T-helper 2 cell treated with Interferon-gamma antibody and Interleukin-4, amounts not matched to agents 5 μg/mL and 100 μg/mL, for 36 hours (primary cell): ENCODE data around the gene ZNF117.
"Not testable (repeated sequence)": the region's sequence is repeated elsewhere in the genome, so short reads cannot be mapped to it uniquely, and the experiment has no call there.

Experiments used
- DNase-seq: peaks from one replicate; pipeline ENCODE4 v3.0.0; 2021; ENCODE audit warnings: low spot score
- H3K27ac Mint-ChIP-seq: one replicate; pipeline ENCODE4 v1.8.0; 2021; ENCODE audit warnings: mild to moderate bottlenecking, mixed read lengths
- H3K27me3 Mint-ChIP-seq: one replicate; pipeline ENCODE4 v1.8.0; 2021; ENCODE audit warnings: low read depth, mixed read lengths
- H3K36me3 Mint-ChIP-seq: one replicate; pipeline ENCODE4 v1.8.0; 2021; ENCODE audit warnings: low read depth, mixed read lengths
- H3K4me1 Mint-ChIP-seq: one replicate; pipeline ENCODE4 v1.8.0; 2021; ENCODE audit warnings: low read depth, mixed read lengths
- H3K4me3 Mint-ChIP-seq: one replicate; pipeline ENCODE4 v1.8.0; 2022; ENCODE audit warnings: mild to moderate bottlenecking, moderate library complexity, mixed read lengths
- H3K9me3 Mint-ChIP-seq: one replicate; pipeline ENCODE4 v1.8.0; 2021; ENCODE audit warnings: mixed read lengths

Gene ZNF117

DNA sequence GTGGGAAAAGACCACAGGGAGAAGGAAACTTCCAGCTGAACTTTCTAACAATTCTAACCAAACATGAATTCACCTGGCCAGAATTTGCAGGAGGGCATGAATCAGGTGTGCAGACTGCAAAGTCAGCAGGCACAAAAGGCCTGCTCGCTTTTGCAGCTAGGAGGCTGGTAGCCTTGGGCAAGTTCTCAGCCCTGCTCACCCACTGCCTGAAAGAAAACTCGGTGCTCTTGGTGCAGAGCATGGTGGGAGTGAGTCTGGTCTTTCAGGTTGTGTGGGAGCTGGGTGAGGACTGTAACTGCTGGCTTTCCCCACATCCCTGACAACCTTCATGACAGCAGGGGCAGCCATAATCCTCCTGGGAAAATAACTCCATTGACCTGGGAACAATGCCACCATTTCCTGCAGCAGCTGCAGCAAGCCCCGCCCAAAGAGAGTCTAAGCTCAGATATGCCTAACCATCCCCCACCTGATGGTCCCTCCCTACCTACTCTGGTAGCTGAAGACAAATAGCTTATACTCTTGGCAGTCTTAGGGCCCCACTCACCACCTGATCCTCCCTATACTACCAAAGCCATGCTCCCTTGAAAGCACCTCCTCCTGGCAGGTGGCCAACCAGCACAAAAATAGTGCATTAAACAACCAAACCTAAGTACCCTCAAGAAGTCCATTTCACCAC lies 31.6 kb downstream of the ZNF117 start:
- Mint-ChIP-seq H3K36me3 (no peaks in the 10 kb centered on the region), H3K27ac (no peak overlapping the region), H3K4me1 (no peaks in the 10 kb centered on the region), H3K4me3 (no peak overlapping the region), H3K9me3 (peaks cover 20% of the 10 kb centered on the region), H3K27me3 (no peaks in the 10 kb centered on the region)
- no peak for DNase-seq

DNA sequence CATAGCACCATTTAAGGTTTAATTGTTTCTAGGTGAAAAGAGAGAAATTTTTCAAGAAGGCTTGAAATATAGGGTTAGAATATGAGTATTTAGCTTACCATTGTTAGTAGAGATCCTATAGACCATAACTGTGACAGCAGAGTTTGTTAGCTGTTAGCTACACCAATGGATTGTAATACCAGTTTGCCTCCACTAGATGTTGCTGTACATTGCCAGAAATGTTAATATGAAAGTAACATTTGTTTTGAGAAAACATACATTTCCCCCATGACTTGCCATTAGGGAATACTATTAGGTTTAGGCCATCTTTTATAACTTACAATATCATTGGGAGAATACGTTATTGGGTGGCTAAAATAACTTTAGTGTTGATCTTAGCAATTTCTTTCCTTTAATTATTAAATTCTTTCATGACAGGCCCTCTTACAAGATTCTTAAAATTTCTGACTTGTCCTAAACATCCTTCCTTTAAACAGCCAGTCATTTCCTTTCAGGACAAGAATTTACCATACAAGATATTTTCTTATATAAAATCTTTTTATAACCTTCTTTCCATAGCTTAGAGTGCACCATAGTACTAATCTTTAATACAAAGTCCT lies 39.5 kb downstream of the ZNF117 start:
- no peaks in the 10 kb centered on the region for H3K4me1 Mint-ChIP-seq
- H3K4me3 Mint-ChIP-seq = no peak overlapping the region
- H3K9me3 Mint-ChIP-seq = peaks cover 2% of the 10 kb centered on the region
- no peaks in the 10 kb centered on the region for H3K36me3 Mint-ChIP-seq
- no peak overlapping the region for H3K27ac Mint-ChIP-seq
- no peak for DNase-seq
- peaks cover 27% of the 10 kb centered on the region for H3K27me3 Mint-ChIP-seq

DNA sequence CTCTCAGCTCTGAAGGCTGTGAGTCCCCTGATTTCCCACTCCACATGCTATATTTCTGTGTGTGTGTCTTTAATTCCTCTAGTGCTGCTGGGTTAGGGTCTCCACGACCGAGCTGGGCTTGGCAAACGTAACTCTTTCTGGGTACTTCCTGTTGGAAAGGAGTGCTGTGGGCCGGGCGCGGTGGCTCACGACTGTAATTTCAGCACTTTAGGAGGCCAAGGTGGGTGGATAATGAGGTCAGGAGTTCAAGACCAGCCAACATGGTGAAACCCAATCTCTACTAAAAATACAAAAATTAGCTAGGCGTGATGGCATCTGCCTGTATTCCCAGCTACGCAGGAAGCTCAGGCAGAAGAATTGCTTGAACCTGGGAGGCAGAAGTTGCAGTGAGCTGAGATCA lies 40.2 kb downstream of the ZNF117 start:
- not testable (repeated sequence) for DNase-seq, H3K27ac Mint-ChIP-seq, H3K36me3 Mint-ChIP-seq, H3K9me3 Mint-ChIP-seq, H3K4me3 Mint-ChIP-seq, H3K4me1 Mint-ChIP-seq
- H3K27me3 Mint-ChIP-seq = peaks cover 32% of the 10 kb centered on the region

DNA sequence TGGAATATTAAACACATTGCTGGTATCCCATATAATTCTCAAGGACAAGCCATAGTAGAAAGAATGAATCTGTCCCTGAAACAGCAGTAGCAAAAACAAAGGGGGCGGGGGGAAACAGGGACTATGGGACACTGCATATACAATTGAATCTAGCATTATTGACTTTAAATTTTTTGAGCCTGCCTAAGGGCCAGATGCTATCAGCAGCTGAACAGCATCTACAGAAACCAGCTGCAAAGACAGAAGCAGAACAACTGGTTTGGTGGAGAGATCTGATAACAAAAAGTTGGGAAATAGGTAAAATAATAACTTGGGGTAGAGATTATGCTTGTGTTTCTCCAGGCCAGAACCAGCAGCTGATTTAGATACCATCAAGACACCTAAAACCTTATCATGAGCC lies 42.1 kb downstream of the ZNF117 start:
- peaks cover 32% of the 10 kb centered on the region for H3K27me3 Mint-ChIP-seq
- not testable (repeated sequence) for DNase-seq, H3K27ac Mint-ChIP-seq, H3K4me3 Mint-ChIP-seq, H3K4me1 Mint-ChIP-seq, H3K36me3 Mint-ChIP-seq, H3K9me3 Mint-ChIP-seq

GRCh38 chr7:64947252-64948000 lies 43.4 kb downstream of the ZNF117 start:
- no peak overlapping the region for H3K4me3 Mint-ChIP-seq
- no peaks in the 10 kb centered on the region for H3K36me3 Mint-ChIP-seq
- no peak for DNase-seq
- H3K4me1 Mint-ChIP-seq = no peaks in the 10 kb centered on the region
- no peak overlapping the region for H3K27ac Mint-ChIP-seq
- H3K27me3 Mint-ChIP-seq = peaks cover 32% of the 10 kb centered on the region
- no peaks in the 10 kb centered on the region for H3K9me3 Mint-ChIP-seq

DNA sequence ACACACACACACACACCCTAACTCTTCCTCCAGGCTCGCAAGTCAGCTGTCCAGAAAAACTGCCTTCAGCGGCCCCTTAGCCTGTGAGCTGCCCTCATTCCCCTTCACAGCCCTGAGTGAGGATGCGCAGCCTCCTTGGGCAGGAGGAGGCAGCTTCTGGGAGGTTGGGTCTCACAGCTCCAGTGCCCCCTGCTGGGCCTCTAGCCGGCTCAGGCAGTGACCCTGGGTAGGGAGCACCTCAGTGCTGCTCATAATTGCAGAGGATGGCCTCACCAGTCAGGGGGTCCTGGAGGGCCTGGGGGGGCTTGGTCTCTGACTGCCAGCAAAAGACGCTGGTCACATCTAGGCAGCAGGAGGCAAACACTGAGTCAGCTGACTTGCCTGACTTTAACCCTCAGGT lies 44.1 kb downstream of the ZNF117 start:
- H3K36me3 Mint-ChIP-seq = no peaks in the 10 kb centered on the region
- H3K9me3 Mint-ChIP-seq = no peaks in the 10 kb centered on the region
- no peak overlapping the region for H3K27ac Mint-ChIP-seq
- no peaks in the 10 kb centered on the region for H3K4me1 Mint-ChIP-seq
- H3K4me3 Mint-ChIP-seq = no peak overlapping the region
- DNase-seq = no peak
- H3K27me3 Mint-ChIP-seq = peaks cover 32% of the 10 kb centered on the region

DNA sequence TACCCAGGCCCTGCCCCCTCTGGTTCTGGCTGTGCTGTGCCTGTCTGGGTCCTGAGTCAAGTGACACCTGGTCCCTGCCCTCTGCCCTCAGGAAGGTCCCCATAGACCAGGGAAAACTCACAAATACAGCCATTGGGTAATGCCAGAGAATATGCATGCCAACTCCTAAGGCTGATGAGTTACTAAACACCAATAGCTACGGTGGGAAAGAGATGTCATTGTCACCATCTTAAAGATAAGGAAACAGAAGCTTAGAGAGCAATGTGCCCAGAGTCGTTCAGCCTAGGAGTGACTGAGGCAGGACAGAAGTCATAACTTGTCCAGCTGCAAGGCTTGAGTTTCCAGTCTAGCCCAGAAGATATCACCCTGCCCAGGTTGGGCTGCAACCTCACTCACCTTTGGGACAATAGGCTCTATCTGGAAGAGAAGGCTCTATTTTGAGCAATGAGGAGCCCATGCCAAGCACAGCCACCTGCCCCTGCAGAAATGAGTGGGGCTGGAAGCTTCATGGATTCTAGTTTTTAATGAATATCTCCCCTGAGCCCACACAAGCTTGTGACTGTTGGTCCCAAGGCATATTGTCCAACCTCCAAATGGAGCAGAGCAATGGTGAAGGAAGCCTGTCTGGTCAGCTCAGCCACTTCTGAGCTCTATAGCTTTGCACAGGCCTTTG lies 45.2 kb downstream of the ZNF117 start:
- peaks cover 28% of the 10 kb centered on the region for H3K27me3 Mint-ChIP-seq
- no peaks in the 10 kb centered on the region for H3K9me3 Mint-ChIP-seq
- H3K36me3 Mint-ChIP-seq = no peaks in the 10 kb centered on the region
- H3K27ac Mint-ChIP-seq = no peak overlapping the region
- H3K4me1 Mint-ChIP-seq = no peaks in the 10 kb centered on the region
- DNase-seq = no peak
- H3K4me3 Mint-ChIP-seq = no peak overlapping the region

GRCh38 chr7:64944667-64945502 lies 46.0 kb downstream of the ZNF117 start:
- not testable (repeated sequence) for H3K4me3 Mint-ChIP-seq

GRCh38 chr7:64940021-64940420 lies 50.8 kb downstream of the ZNF117 start:
- not testable (repeated sequence) for H3K4me1 Mint-ChIP-seq, DNase-seq, H3K4me3 Mint-ChIP-seq, H3K27me3 Mint-ChIP-seq, H3K27ac Mint-ChIP-seq
- Mint-ChIP-seq H3K36me3 (peaks cover 13% of the 10 kb centered on the region), H3K9me3 (peaks cover 24% of the 10 kb centered on the region)

More at GRCh38 chr7:64944667-64945502, 46.0 kb downstream of the ZNF117 start:
- H3K4me1 Mint-ChIP-seq, H3K9me3 Mint-ChIP-seq, DNase-seq, H3K27ac Mint-ChIP-seq, H3K36me3 Mint-ChIP-seq: not testable (repeated sequence)
- peaks cover 28% of the 10 kb centered on the region for H3K27me3 Mint-ChIP-seq

DNA sequence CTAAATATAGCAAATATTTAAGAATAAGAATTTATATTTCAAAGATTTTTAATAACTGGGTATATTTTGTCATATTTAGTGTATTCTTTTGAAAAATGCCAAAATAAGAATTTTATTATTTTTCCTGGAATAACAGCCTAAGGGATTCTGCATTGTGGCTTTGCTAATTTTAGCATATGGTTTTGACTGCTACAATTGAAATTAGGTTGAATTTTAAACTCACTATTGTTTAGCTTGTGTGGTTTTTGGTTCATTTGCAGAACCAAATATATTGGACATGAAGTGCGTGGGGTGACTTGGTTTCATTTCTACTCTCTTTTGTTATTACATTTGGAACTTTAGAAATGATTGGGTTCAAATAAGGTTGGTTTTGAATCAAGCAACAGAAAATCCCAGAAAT lies 52.3 kb downstream of the ZNF117 start:
- H3K4me3 Mint-ChIP-seq = no peak overlapping the region
- no peak for DNase-seq
- H3K27me3 Mint-ChIP-seq = no peaks in the 10 kb centered on the region
- H3K4me1 Mint-ChIP-seq = no peaks in the 10 kb centered on the region
- peaks cover 30% of the 10 kb centered on the region for H3K9me3 Mint-ChIP-seq
- H3K27ac Mint-ChIP-seq = no peak overlapping the region
- H3K36me3 Mint-ChIP-seq = peaks cover 15% of the 10 kb centered on the region

DNA sequence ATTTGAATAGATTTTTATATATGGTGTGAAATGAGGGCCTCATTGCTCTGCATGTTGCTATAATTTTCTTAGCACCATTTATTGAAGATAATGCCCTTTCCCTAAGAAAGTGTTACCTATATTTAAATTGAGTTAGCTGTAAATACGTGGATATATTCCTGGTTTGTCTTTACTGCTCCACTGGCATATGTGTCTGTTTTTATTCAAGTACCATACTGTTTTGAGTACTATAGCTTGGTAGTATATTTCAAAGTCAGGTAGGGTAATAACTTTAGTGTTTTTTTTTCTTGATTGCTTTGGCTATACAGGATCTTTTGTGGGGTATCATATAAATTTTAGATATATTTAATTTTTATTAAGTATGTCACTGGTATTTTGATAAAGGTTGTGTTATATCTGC lies 56.4 kb downstream of the ZNF117 start:
- H3K27ac Mint-ChIP-seq = no peak overlapping the region
- no peak for DNase-seq
- H3K36me3 Mint-ChIP-seq = peaks cover 22% of the 10 kb centered on the region
- no peaks in the 10 kb centered on the region for H3K4me1 Mint-ChIP-seq
- no peak overlapping the region for H3K4me3 Mint-ChIP-seq
- no peaks in the 10 kb centered on the region for H3K27me3 Mint-ChIP-seq
- H3K9me3 Mint-ChIP-seq = peaks cover 36% of the 10 kb centered on the region

DNA sequence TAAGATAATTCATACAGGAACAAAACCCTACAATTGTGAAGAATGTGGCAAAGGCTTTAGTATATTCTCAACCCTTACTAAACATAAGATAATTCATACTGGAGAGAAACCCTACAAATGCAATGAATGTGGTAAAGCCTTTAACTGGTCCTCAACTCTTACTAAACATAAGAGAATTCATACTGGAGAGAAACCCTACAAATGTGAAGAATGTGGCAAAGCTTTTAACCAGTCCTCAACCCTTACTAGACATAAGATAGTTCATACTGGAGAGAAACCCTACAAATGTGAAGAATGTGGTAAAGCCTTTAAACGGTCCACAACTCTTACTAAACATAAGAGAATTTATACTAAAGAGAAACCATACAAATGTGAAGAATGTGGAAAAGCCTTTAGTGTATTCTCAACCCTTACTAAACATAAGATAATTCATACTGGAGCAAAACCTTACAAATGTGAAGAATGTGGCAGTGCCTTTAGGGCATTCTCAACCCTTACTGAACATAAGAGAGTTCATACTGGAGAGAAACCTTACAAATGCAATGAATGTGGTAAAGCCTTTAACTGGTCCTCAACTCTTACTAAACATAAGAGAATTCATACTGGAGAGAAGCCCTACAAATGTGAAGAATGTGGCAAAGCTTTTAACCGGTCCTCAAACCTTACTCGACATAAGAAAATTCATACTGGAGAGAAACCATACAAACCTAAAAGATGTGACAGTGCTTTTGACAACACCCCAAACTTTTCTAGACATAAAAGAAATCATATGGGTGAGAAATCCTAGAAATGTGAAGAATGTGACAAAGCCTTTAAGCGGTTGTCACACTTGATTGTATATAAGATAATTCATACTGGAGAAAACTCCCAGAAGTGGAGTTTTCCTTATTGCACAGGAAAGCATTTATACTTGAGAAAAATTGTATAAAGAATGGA lies 62.3 kb downstream of the ZNF117 start:
- H3K4me1 Mint-ChIP-seq, H3K4me3 Mint-ChIP-seq, H3K27ac Mint-ChIP-seq, DNase-seq, H3K27me3 Mint-ChIP-seq: not testable (repeated sequence)
- Mint-ChIP-seq H3K36me3 (peaks cover 63% of the 10 kb centered on the region), H3K9me3 (peaks cover 63% of the 10 kb centered on the region)
